Measurements from ENCODE around the gene ANXA4. TPM values are rescaled to one million over a fixed set of nuclear protein-coding genes. Genes with fewer than 3 reads are reported as not detected.
"Not testable (repeated sequence)": the region's sequence is repeated elsewhere in the genome, so short reads cannot be mapped to it uniquely, and the experiment has no call there.

ANXA4 gene
- total and polyA plus RNA-seq, 2 of the 13 experiments (the other 11 are each of a cell fraction or from before 2014, with no cell fraction given), result 155 to 168 TPM

- no peak for TF ChIP-seq ZBTB40 (IDR thresholded peaks at IDR 0.05)
- TF ChIP-seq ZBTB40 (CRISPR knock-in tag; IDR thresholded peaks at IDR 0.05), result no peak
- no peak for TF ChIP-seq KLF11 (CRISPR knock-in tag; IDR thresholded peaks at IDR 0.05)
- TF ChIP-seq THAP9 (CRISPR knock-in tag; IDR thresholded peaks at IDR 0.05; ENCODE audit: borderline replicate concordance), result no peak
- no peak for TF ChIP-seq ZC3H4 (CRISPR knock-in tag; IDR thresholded peaks at IDR 0.05; ENCODE audit: borderline replicate concordance)
- no peak for TF ChIP-seq ZFP90 (CRISPR knock-in tag; IDR thresholded peaks at IDR 0.05; ENCODE audit: borderline replicate concordance)
- TF ChIP-seq ZNF33A (CRISPR knock-in tag; IDR thresholded peaks at IDR 0.05; ENCODE audit: borderline replicate concordance), result no peak
Observed at GRCh38 chr2:69801745-69802290, 59.9 kb downstream of the ANXA4 start (continued).

GRCh38 chr2:69802781-69803367, 60.9 kb downstream of the ANXA4 start:
- H4K20me1 ChIP-seq (ENCODE audit: insufficient read depth, low read length); H3K9ac ChIP-seq (ENCODE audit: insufficient read depth, low read depth, low read length); DNase-seq (ENCODE audit: low spot score); H3K4me3 ChIP-seq (replicated peaks in 1 of 3; ENCODE audit: insufficient read depth in 1 of 3, low read depth in 2 of 3, low read length in 3 of 3); ATAC-seq; H3K9me3 ChIP-seq (ENCODE audit: low read length); H3K4me1 ChIP-seq (ENCODE audit: insufficient read depth, low read length); FAIRE-seq; H3K27me3 ChIP-seq (ENCODE audit: control insufficient read depth in 1 of 2, insufficient read depth in 2 of 2, low read length in 2 of 2); CTCF ChIA-PET (ENCODE audit: low intra/inter-chr PET ratio, low total read pairs); H2AFZ ChIP-seq (ENCODE audit: low read length); H3K27ac ChIP-seq (ENCODE audit: extremely low read length, insufficient read depth, low read length); intact Hi-C loops (cut with micrococcal nuclease; ENCODE audit: unreplicated experiment); H3K79me2 ChIP-seq (ENCODE audit: insufficient read depth, low read length); in situ Hi-C loops (cut with HindIII; ENCODE audit: extremely low pct_ligation_motif_present, low pct_unique_long_range_greater_than_20kb); H3K4me2 ChIP-seq (ENCODE audit: low read depth, low read length); BruUV-seq (replicated peaks): not testable (repeated sequence)
- WGBS (ENCODE audit: low lambda C conversion rate), result 96% methylated on average over 4 of the region's 4 CpGs
- peaks cover 27 to 83% of the 10 kb centered on the region in 2 experiments for H3K36me3 ChIP-seq (replicated peaks in 1 of 2; ENCODE audit: control insufficient read depth in 1 of 2, insufficient read depth in 2 of 2, low read length in 2 of 2)
- POLR2A ChIA-PET, result interaction anchor here (0.8 kb wide), 1 partner anchor 21 kb away, joined by 3 read pairs; no protein-coding TSS in a partner anchor

All from HepG2 (cell line).